Hepatocyte (in vitro differentiated cells): ENCODE measurements around the gene ERAP2. TPM values are rescaled to one million over a fixed set of nuclear protein-coding genes. Genes with fewer than 3 reads are reported as not detected.

ENCODE experiments used
- DNase-seq: peaks from one replicate; pipeline ENCODE4 v3.0.0-alpha.2; 2016; ENCODE audit warnings: low spot score
- H2AFZ ChIP-seq: fragments of 200-600 bp; sonication (generic); 2 replicates; pipeline ENCODE4 v1.6.0; 2016; ENCODE audit warnings: antibody characterized with exemption, mild to moderate bottlenecking
- H3K27ac ChIP-seq: fragments of 200-600 bp; sonication (generic); 2 replicates; pipeline ENCODE4 v1.5.1; 2016; ENCODE audit warnings: mild to moderate bottlenecking
- H3K27me3 ChIP-seq: fragments of 200-600 bp; sonication (generic); 2 replicates; pipeline ENCODE4 v1.6.1; 2016
- H3K36me3 ChIP-seq: fragments of 200-600 bp; sonication (generic); replicated peaks from 2 replicates; pipeline ENCODE4 v1.5.1; 2016; ENCODE audit warnings: low read depth; ENCODE audit not compliant: insufficient read depth
- H3K4me1 ChIP-seq: fragments of 200-600 bp; sonication (generic); 2 replicates; pipeline ENCODE4 v1.5.1; 2016; ENCODE audit warnings: mild to moderate bottlenecking, moderate library complexity; ENCODE audit not compliant: insufficient read depth
- H3K4me2 ChIP-seq: fragments of 200-600 bp; sonication (generic); 2 replicates; pipeline ENCODE4 v1.6.0; 2016
- H3K4me3 ChIP-seq: fragments of 200-600 bp; sonication (generic); 2 replicates; pipeline ENCODE4 v1.5.1; 2016; ENCODE audit warnings: mild to moderate bottlenecking
- H3K79me2 ChIP-seq: fragments of 200-600 bp; sonication (generic); 2 replicates; pipeline ENCODE4 v1.6.0; 2017; ENCODE audit warnings: mild to moderate bottlenecking
- H3K9me2 ChIP-seq: fragments of 200-600 bp; sonication (generic); replicated peaks from 2 replicates; pipeline ENCODE4 v1.6.0; 2017; ENCODE audit warnings: mild to moderate bottlenecking; ENCODE audit not compliant: insufficient read depth
- H3K9me3 ChIP-seq: fragments of 200-600 bp; sonication (generic); 2 replicates; pipeline ENCODE4 v1.5.1; 2016; ENCODE audit warnings: low read depth, mild to moderate bottlenecking
- H4K20me1 ChIP-seq: fragments of 200-600 bp; sonication (generic); 2 replicates; pipeline ENCODE4 v1.6.0; 2016; ENCODE audit warnings: mild to moderate bottlenecking; ENCODE audit not compliant: insufficient read depth, poor library complexity, severe bottlenecking
- EZH2 ChIP-seq: fragments of 200-600 bp; sonication (generic); IDR thresholded peaks from 2 replicates; pipeline ENCODE4 v1.6.1; 2016; ENCODE audit warnings: antibody characterized with exemption, mild to moderate bottlenecking, borderline replicate concordance
- EZH2phosphoT487 ChIP-seq: fragments of 200-600 bp; sonication (generic); IDR thresholded peaks from one replicate; pipeline ENCODE4 v1.6.1; 2018; ENCODE audit warnings: antibody characterized with exemption, mild to moderate bottlenecking, low read depth, moderate library complexity; ENCODE audit not compliant: unreplicated experiment, severe bottlenecking
- WGBS: methylation state at CpG from one replicate; pipeline ENCODE4 v1.1.6; 2016; ENCODE audit warnings: low lambda C conversion rate; ENCODE audit errors: missing lambda C conversion rate; 5-methylcytosine and 5-hydroxymethylcytosine counted together
- polyA plus RNA-seq: library from polyadenylated mRNA; unstranded; fragments of >200 nt; fragmentation: Nextera tagmentation; extraction: Ambion mirVana; gene quantifications from 2 replicates; pipeline ENCODE4 v1.2.1, GENCODE V29; 2016
- total RNA-seq: library from RNA; depleted of rRNA; stranded (reverse); fragments of >200 nt; gene quantifications from 2 replicates; pipeline ENCODE4 v1.2.3, GENCODE V29; 2014
- TF ChIP-seq, protein P1 (sequence below): fragments of 200-600 bp; sonication (generic); IDR thresholded peaks from 2 replicates; pipeline ENCODE4 v1.5.1; 2016; ENCODE audit warnings: antibody characterized with exemption, mild to moderate bottlenecking; ENCODE audit not compliant: poor library complexity

ERAP2 gene
- total and polyA plus RNA-seq, 2 experiments from 2014 or later, result 0.87 to 1.5 TPM

DNA sequence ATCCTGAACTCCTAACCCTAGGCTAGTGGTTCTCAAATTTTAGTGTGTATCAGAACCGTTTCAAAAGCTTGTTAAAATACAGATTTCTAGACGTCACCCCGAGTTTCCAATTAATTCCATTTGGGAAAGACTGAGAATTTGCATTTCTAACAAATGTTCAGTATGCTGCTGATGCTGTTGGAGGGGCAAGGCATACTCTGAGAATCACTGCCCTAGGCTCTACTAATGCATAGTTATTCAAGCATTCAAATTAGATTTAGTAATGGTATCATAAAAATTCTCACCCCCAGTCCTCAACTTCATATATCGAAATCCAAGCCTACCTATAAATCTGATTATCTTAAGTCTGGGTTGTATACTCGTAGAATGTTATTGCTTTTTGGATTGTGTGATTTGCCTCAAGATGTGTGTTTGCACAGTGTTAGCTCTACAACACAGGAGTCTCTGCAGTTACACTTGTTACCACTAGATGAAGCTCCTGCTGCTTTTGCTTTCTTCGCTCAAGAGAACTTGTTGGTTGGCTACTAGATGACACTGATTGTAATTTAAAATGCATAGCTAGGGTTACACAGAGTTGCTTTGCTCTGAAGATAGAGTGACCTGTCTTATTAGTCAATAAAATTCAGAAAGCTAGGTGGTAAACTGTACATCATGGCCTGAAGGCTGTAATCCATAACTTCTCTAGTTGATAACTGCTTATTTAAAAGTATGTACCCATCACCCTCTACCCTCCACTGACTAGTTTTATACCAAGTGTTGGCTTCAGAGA lies 7.5 kb upstream of the ERAP2 start:
- no peaks in the 10 kb centered on the region for H3K79me2 ChIP-seq
- no peak overlapping the region for H2AFZ ChIP-seq
- H3K9me2 ChIP-seq, result no peaks in the 10 kb centered on the region
- no peaks in the 10 kb centered on the region for H3K9me3 ChIP-seq
- no peaks in the 10 kb centered on the region for H3K27me3 ChIP-seq
- no peak overlapping the region for H3K27ac ChIP-seq
- H3K36me3 ChIP-seq, result no peaks in the 10 kb centered on the region
- H3K4me1 ChIP-seq, result no peaks in the 10 kb centered on the region
- no peaks in the 10 kb centered on the region for H4K20me1 ChIP-seq
- H3K4me2 ChIP-seq, result no peak overlapping the region
- 50% methylated on average over 6 of the region's 6 CpGs for WGBS
- DNase-seq, result peak; percentile 76
- no peak overlapping the region for H3K4me3 ChIP-seq
- TF ChIP-seq, protein P1, sequence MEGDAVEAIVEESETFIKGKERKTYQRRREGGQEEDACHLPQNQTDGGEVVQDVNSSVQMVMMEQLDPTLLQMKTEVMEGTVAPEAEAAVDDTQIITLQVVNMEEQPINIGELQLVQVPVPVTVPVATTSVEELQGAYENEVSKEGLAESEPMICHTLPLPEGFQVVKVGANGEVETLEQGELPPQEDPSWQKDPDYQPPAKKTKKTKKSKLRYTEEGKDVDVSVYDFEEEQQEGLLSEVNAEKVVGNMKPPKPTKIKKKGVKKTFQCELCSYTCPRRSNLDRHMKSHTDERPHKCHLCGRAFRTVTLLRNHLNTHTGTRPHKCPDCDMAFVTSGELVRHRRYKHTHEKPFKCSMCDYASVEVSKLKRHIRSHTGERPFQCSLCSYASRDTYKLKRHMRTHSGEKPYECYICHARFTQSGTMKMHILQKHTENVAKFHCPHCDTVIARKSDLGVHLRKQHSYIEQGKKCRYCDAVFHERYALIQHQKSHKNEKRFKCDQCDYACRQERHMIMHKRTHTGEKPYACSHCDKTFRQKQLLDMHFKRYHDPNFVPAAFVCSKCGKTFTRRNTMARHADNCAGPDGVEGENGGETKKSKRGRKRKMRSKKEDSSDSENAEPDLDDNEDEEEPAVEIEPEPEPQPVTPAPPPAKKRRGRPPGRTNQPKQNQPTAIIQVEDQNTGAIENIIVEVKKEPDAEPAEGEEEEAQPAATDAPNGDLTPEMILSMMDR, result peak; percentile 84
- no peak for TF ChIP-seq EZH2phosphoT487

DNA sequence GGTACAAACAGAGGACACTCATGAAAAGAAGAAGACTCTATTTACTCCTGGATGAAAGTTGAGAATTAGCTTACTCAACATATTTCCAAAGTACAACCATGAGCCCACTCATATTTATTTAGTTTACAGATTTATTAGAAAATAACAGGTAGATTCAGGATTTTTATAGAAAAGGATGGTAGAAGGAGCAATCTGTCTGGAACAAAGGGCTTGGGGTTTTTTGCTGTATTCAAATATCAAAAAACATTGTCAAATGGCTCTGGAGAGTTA lies 7.0 kb upstream of the ERAP2 start:
- Histone ChIP-seq H3K79me2 (no peaks in the 10 kb centered on the region), H3K4me2 (no peak overlapping the region), H3K9me2 (no peaks in the 10 kb centered on the region), H3K9me3 (no peaks in the 10 kb centered on the region), H3K36me3 (no peaks in the 10 kb centered on the region), H3K4me3 (no peak overlapping the region), H3K27ac (no peak overlapping the region), H4K20me1 (no peaks in the 10 kb centered on the region), H3K27me3 (no peaks in the 10 kb centered on the region), H2AFZ (no peak overlapping the region), H3K4me1 (no peaks in the 10 kb centered on the region)
- DNase-seq, result no peak
- TF ChIP-seq EZH2phosphoT487 (no peak), EZH2 (no peak)
- TF ChIP-seq, protein P1, result no peak

DNA sequence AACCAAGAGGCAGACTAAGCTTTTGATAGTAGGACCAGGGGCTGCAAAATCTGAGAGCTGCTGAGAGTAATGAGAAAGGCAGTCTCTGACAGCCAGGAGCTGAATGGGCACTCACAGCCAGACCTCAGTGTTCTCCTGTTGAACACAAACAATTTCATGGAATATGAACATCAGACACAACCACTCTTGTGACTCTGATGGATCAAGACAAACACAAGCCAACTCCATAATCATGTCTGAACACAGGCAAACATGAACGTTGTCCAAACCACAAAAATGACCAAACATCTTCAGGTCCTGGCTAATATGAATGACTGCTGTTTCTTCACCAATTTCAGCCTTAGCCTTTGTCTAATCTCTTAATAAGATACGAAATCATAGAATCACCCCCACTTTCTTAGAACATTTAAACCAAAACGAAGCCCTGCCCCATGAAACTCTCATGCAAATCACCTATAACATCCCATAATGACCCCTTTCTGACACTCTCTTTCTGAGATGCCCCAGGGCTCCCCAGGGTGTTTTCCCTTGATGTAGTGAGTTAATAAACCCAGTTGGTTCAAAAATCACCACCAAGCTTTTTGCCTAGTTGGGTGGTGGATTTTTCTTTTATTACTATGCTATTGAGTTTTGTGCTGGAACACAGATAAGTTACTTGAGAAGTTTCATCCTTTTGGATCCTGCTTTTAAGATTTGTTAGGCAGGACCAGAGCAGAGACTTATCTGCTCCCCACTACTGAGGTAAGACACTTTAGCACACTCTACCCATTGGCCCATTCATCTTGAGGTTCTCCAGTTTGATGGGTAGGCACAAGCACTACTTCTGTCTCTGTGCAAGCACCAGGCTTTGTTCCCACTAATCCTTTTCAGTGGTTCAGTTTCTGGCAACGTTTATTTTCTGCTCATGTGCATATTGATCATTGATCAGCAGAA lies 5.9 kb upstream of the ERAP2 start:
- peak overlapping the region; percentile 15 for H2AFZ ChIP-seq

More for the DNA sequence above, 5.9 kb upstream of the ERAP2 start:
- no peaks in the 10 kb centered on the region for H3K9me2 ChIP-seq
- H4K20me1 ChIP-seq, result no peaks in the 10 kb centered on the region
- H3K79me2 ChIP-seq, result no peaks in the 10 kb centered on the region
- no peaks in the 10 kb centered on the region for H3K36me3 ChIP-seq
- no peak overlapping the region for H3K4me2 ChIP-seq
- no peak for TF ChIP-seq EZH2
- TF ChIP-seq, protein P1, result no peak
- DNase-seq, result no peak
- no peak overlapping the region for H3K4me3 ChIP-seq
- no peak overlapping the region for H3K27ac ChIP-seq
- 58% methylated on average over 4 of the region's 4 CpGs for WGBS
- no peaks in the 10 kb centered on the region for H3K9me3 ChIP-seq
- no peaks in the 10 kb centered on the region for H3K27me3 ChIP-seq
- no peaks in the 10 kb centered on the region for H3K4me1 ChIP-seq
